CD4-positive, CD25-positive, alpha-beta regulatory T cell (primary cell): ENCODE data around the gene GPR146. TPM values are rescaled to one million over a fixed set of nuclear protein-coding genes. Genes with fewer than 3 reads are reported as not detected.

Source experiments
- ATAC-seq, 2 donors: fragments of 150-1000 bp; cut with Tn5 transposase; one replicate each; pipeline ENCODE4 v1.10.0; 2021; ENCODE audit warnings: low read depth in 2 of 2, moderate number of reproducible peaks in 2 of 2, moderate library complexity in 1 of 2
- DNase-seq, 3 donors: peaks; one replicate each; pipeline versions ENCODE4 v3.0.0 to v3.0.0-alpha.2; 2012 to 2022; ENCODE audit warnings: mixed read lengths in 1 of 3
- H3K27ac ChIP-seq: one replicate; pipeline ENCODE4 v1.7.0; 2013; ENCODE audit warnings: mild to moderate bottlenecking, low read length; ENCODE audit not compliant: insufficient read depth, poor library complexity, severe bottlenecking
- H3K27me3 ChIP-seq: one replicate; pipeline ENCODE4 v1.7.0; 2013; ENCODE audit warnings: low read length; ENCODE audit not compliant: control insufficient read depth, insufficient read depth
- H3K36me3 ChIP-seq: one replicate; pipeline ENCODE4 v1.7.0; 2013; ENCODE audit warnings: mild to moderate bottlenecking, low read length, moderate library complexity; ENCODE audit not compliant: control insufficient read depth, insufficient read depth
- H3K4me1 ChIP-seq: 2 replicates; pipeline ENCODE4 v1.7.0; 2013; ENCODE audit warnings: mild to moderate bottlenecking, low read length; ENCODE audit not compliant: insufficient read depth, control insufficient read depth, poor library complexity, severe bottlenecking
- H3K4me3 ChIP-seq: one replicate; pipeline ENCODE4 v1.7.0; 2013; ENCODE audit warnings: low read depth, mild to moderate bottlenecking, low read length, moderate library complexity
- H3K9me3 ChIP-seq, 2 experiments: 1 replicate in 1 of 2; 2 replicates in 1 of 2; pipeline ENCODE4 v1.7.0; 2013; ENCODE audit warnings: low read length in 2 of 2, mild to moderate bottlenecking in 1 of 2, moderate library complexity in 1 of 2; ENCODE audit not compliant: control insufficient read depth in 2 of 2
- H3K27ac Mint-ChIP-seq, 3 donors: one replicate each; pipeline ENCODE4 v1.8.0; 2020 to 2022; ENCODE audit warnings: mild to moderate bottlenecking in 3 of 3, mixed read lengths in 3 of 3, moderate library complexity in 2 of 3
- H3K27me3 Mint-ChIP-seq: one replicate; pipeline ENCODE4 v1.8.0; 2022; ENCODE audit warnings: mild to moderate bottlenecking, mixed read lengths
- H3K36me3 Mint-ChIP-seq: one replicate; pipeline ENCODE4 v1.8.0; 2020; ENCODE audit warnings: mixed read lengths
- H3K4me1 Mint-ChIP-seq, 4 donors: one replicate each; pipeline ENCODE4 v1.8.0; 2020 to 2022; ENCODE audit warnings: mixed read lengths in 4 of 4, mild to moderate bottlenecking in 1 of 4
- H3K4me3 Mint-ChIP-seq, 4 donors: one replicate each; pipeline ENCODE4 v1.8.0; 2020 to 2022; ENCODE audit warnings: mild to moderate bottlenecking in 4 of 4, mixed read lengths in 4 of 4, moderate library complexity in 3 of 4
- H3K9me3 Mint-ChIP-seq, 7 donors: one replicate each; pipeline ENCODE4 v1.8.0; 2020 to 2022; ENCODE audit warnings: mixed read lengths in 7 of 7, mild to moderate bottlenecking in 3 of 7, moderate library complexity in 2 of 7
- polyA plus RNA-seq, 4 donors: library from polyadenylated mRNA; unstranded; fragments of 300-500 nt; fragmentation: Illumina TruSeq; gene quantifications; one replicate each; pipeline ENCODE4 v1.2.3, GENCODE V29; 2021
- total RNA-seq: library from RNA; stranded (reverse); gene quantifications from one replicate; pipeline ENCODE4 v1.2.3, GENCODE V29; 2022

GPR146 gene
- total and polyA plus RNA-seq, 5 donors from 2014 or later: 14.1 to 26.4 (median 21.3) TPM

- Histone ChIP-seq H3K36me3 (peaks cover 2% of the 10 kb centered on the region), H3K27me3 (no peaks in the 10 kb centered on the region), H3K4me3 (no peak overlapping the region), H3K4me1 (peaks cover 17% of the 10 kb centered on the region), H3K27ac (no peak overlapping the region), H3K9me3 (no peaks in the 10 kb centered on the region)
- ATAC-seq (no peak), DNase-seq (no peak)
- no peaks in the 10 kb centered on the region for H3K27me3 Mint-ChIP-seq
- H3K9me3 Mint-ChIP-seq: peaks cover 0 to 3% (median 0%) of the 10 kb centered on the region in 7 donors
- no peak overlapping the region for H3K27ac Mint-ChIP-seq
- peaks cover 0 to 32% (median 13%) of the 10 kb centered on the region in 4 donors for H3K4me1 Mint-ChIP-seq
- peaks cover 12% of the 10 kb centered on the region for H3K36me3 Mint-ChIP-seq
- H3K4me3 Mint-ChIP-seq: no peak overlapping the region
Measured at GRCh38 chr7:1014681-1015080, 29.7 kb upstream of the GPR146 start.

- Histone ChIP-seq H3K4me3 (no peak overlapping the region), H3K9me3 (no peaks in the 10 kb centered on the region), H3K4me1 (peaks cover 17% of the 10 kb centered on the region), H3K36me3 (no peaks in the 10 kb centered on the region), H3K27ac (no peak overlapping the region), H3K27me3 (no peaks in the 10 kb centered on the region)
- Mint-ChIP-seq H3K4me1 (peaks cover 0 to 34% (median 13%) of the 10 kb centered on the region in 4 donors), H3K27ac (no peak overlapping the region), H3K36me3 (peaks cover 12% of the 10 kb centered on the region), H3K27me3 (no peaks in the 10 kb centered on the region), H3K4me3 (peak overlapping the region in 1 of 4 donors; percentile 27), H3K9me3 (peaks cover 0 to 3% (median 0%) of the 10 kb centered on the region in 7 donors)
- DNase-seq (no peak), ATAC-seq (no peak)
Measured at GRCh38 chr7:1015196-1016121, 28.9 kb upstream of the GPR146 start.

- Histone ChIP-seq H3K36me3 (peaks cover 8% of the 10 kb centered on the region), H3K4me3 (no peak overlapping the region), H3K27me3 (no peaks in the 10 kb centered on the region), H3K27ac (no peak overlapping the region), H3K9me3 (peaks cover 0 to 9% of the 10 kb centered on the region in 2 experiments), H3K4me1 (peaks cover 9% of the 10 kb centered on the region)
- no peak overlapping the region for H3K27ac Mint-ChIP-seq
- peaks cover 18% of the 10 kb centered on the region for H3K36me3 Mint-ChIP-seq
- peaks cover 0 to 29% (median 11%) of the 10 kb centered on the region in 4 donors for H3K4me1 Mint-ChIP-seq
- H3K9me3 Mint-ChIP-seq: peaks cover 0 to 3% (median 0%) of the 10 kb centered on the region in 7 donors
- ATAC-seq (no peak), DNase-seq (no peak)
- H3K4me3 Mint-ChIP-seq: no peak overlapping the region
- H3K27me3 Mint-ChIP-seq: no peaks in the 10 kb centered on the region
Measured at GRCh38 chr7:1016577-1017531, 27.5 kb upstream of the GPR146 start.

- peaks cover 0 to 15% of the 10 kb centered on the region in 2 experiments for H3K9me3 ChIP-seq
- no peak overlapping the region for H3K27ac ChIP-seq
- Mint-ChIP-seq H3K27me3 (no peaks in the 10 kb centered on the region), H3K27ac (no peak overlapping the region), H3K9me3 (peaks cover 0 to 8% (median 0%) of the 10 kb centered on the region in 7 donors), H3K4me1 (peaks cover 0 to 30% (median 13%) of the 10 kb centered on the region in 4 donors), H3K4me3 (no peak overlapping the region), H3K36me3 (peaks cover 25% of the 10 kb centered on the region)
- H3K36me3 ChIP-seq: peaks cover 8% of the 10 kb centered on the region
- peaks cover 4% of the 10 kb centered on the region for H3K4me1 ChIP-seq
- H3K27me3 ChIP-seq: no peaks in the 10 kb centered on the region
- DNase-seq (peak in 1 of 3 donors; percentile 52), ATAC-seq (no peak)
- no peak overlapping the region for H3K4me3 ChIP-seq
Measured at GRCh38 chr7:1017586-1018333, 26.6 kb upstream of the GPR146 start.

DNA sequence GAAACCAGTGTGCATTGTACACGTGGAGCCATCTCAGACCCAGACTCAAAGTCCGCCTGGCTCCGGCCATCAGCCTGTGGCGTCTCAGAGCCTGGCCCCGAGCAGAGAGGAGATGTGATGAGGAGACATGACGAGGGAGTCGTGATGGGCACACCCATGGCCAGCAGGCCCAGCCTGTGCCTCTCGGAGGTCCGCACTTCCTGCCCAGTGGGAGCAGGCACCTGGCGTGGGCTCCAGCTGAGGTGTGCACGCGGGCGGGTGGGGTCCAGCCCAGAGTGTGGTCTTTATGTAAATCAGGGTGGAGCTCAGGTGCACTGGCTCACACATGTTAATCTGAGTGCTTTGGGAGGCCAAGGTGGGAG, 26.0 kb upstream of the GPR146 start:
- Mint-ChIP-seq H3K36me3 (peaks cover 25% of the 10 kb centered on the region), H3K27ac (no peak overlapping the region), H3K27me3 (no peaks in the 10 kb centered on the region), H3K4me1 (peaks cover 0 to 30% (median 13%) of the 10 kb centered on the region in 4 donors), H3K4me3 (no peak overlapping the region), H3K9me3 (peaks cover 0 to 8% (median 0%) of the 10 kb centered on the region in 7 donors)
- no peak for DNase-seq
- H3K4me1 ChIP-seq: peaks cover 4% of the 10 kb centered on the region
- no peak for ATAC-seq
- H3K27ac ChIP-seq: no peak overlapping the region
- peaks cover 0 to 15% of the 10 kb centered on the region in 2 experiments for H3K9me3 ChIP-seq
- H3K36me3 ChIP-seq: peaks cover 8% of the 10 kb centered on the region
- no peaks in the 10 kb centered on the region for H3K27me3 ChIP-seq
- H3K4me3 ChIP-seq: no peak overlapping the region

- H3K27me3 ChIP-seq: no peaks in the 10 kb centered on the region
- H3K4me1 ChIP-seq: peaks cover 4% of the 10 kb centered on the region
- Mint-ChIP-seq H3K27ac (no peak overlapping the region), H3K9me3 (peaks cover 0 to 8% (median 0%) of the 10 kb centered on the region in 7 donors), H3K4me1 (peaks cover 0 to 27% (median 14%) of the 10 kb centered on the region in 4 donors), H3K27me3 (no peaks in the 10 kb centered on the region), H3K4me3 (no peak overlapping the region), H3K36me3 (peaks cover 25% of the 10 kb centered on the region)
- ATAC-seq: no peak
- no peak overlapping the region for H3K27ac ChIP-seq
- no peak overlapping the region for H3K4me3 ChIP-seq
- H3K36me3 ChIP-seq: peaks cover 8% of the 10 kb centered on the region
- no peak for DNase-seq
- peaks cover 0 to 15% of the 10 kb centered on the region in 2 experiments for H3K9me3 ChIP-seq
Measured at GRCh38 chr7:1019255-1019785, 25.0 kb upstream of the GPR146 start.
